ENCODE measurements around the gene SFXN2.
"Not testable (repeated sequence)": the region's sequence is repeated elsewhere in the genome, so short reads cannot be mapped to it uniquely, and the experiment has no call there.

SFXN2 gene

GRCh38 chr10:102714621-102715455 is at the start of gene SFXN2:
Gene SFXN2, plus strand, starts transcription at chr10:102714636. Its CDS starts 12,001 bp downstream, at chr10:102726637.
- POLR2A ChIA-PET, result interaction anchor here (0.7 to 1.4 kb wide), 3 partner anchors 54 to 70 kb away, joined by 3 to 5 read pairs (median 4); no protein-coding TSS in a partner anchor
- CTCF ChIA-PET, result interaction anchor here (0.6 to 5.2 kb wide), 14 partner anchors 9 to 321 kb away, joined by 3 to 41 read pairs (median 6); partner anchors contain the start of gene TRIM8
- peak; percentile 34 for TF ChIP-seq CTCF (IDR thresholded peaks at IDR 0.05; ENCODE audit: control extremely low read depth, extremely low read depth, low read depth, missing control alignments)
- DNase-seq (ENCODE audit: extremely low spot score), result no peak

- ChIA-PET POLR2A (no interaction called here), CTCF (interaction anchor here (0.8 to 7.3 kb wide), 5 partner anchors 10 to 88 kb away, joined by 3 to 84 read pairs (median 3); no protein-coding TSS in a partner anchor)
Measured at GRCh38 chr10:102665904-102666509, 48.4 kb upstream of the SFXN2 start.

GRCh38 chr10:102667411-102667810 is 47.0 kb upstream of the SFXN2 start:
- CTCF ChIA-PET; POLR2A ChIA-PET; DNase-seq (ENCODE audit: extremely low spot score): not testable (repeated sequence)

More at GRCh38 chr10:102665904-102666509, 48.4 kb upstream of the SFXN2 start:
- TF ChIP-seq CTCF (IDR thresholded peaks at IDR 0.05; ENCODE audit: control extremely low read depth, extremely low read depth, low read depth, missing control alignments), result no peak
- DNase-seq (ENCODE audit: extremely low spot score), result no peak

- TF ChIP-seq CTCF (IDR thresholded peaks at IDR 0.05; ENCODE audit: control extremely low read depth, extremely low read depth, low read depth, missing control alignments), result no peak
- no peak for DNase-seq (ENCODE audit: extremely low spot score)
- POLR2A ChIA-PET, result no interaction called here
- CTCF ChIA-PET, result interaction anchor here (1.3 to 3.1 kb wide), 6 partner anchors 7 to 436 kb away, joined by 3 to 25 read pairs (median 8); no protein-coding TSS in a partner anchor
Measured at GRCh38 chr10:102668326-102669107, 45.9 kb upstream of the SFXN2 start.

- peak; percentile 32 for TF ChIP-seq CTCF (IDR thresholded peaks at IDR 0.05; ENCODE audit: control extremely low read depth, extremely low read depth, low read depth, missing control alignments)
- ChIA-PET CTCF (interaction anchor here (0.9 to 3.1 kb wide), 15 partner anchors 8 to 509 kb away, joined by 3 to 25 read pairs (median 5); partner anchors contain the start of genes ARL3 and SFXN2), POLR2A (interaction anchor here (2.3 kb wide), 1 partner anchor 8 kb away, joined by 14 read pairs; no protein-coding TSS in a partner anchor)
- no peak for DNase-seq (ENCODE audit: extremely low spot score)
Measured at GRCh38 chr10:102669206-102670064, 45.0 kb upstream of the SFXN2 start.

GRCh38 chr10:102670065-102670670 is 44.3 kb upstream of the SFXN2 start:
- CTCF ChIA-PET, result interaction anchor here (0.9 to 3.1 kb wide), 15 partner anchors 8 to 510 kb away, joined by 3 to 25 read pairs (median 5); partner anchors contain the start of genes ARL3 and SFXN2
- no peak for TF ChIP-seq CTCF (IDR thresholded peaks at IDR 0.05; ENCODE audit: control extremely low read depth, extremely low read depth, low read depth, missing control alignments)
- POLR2A ChIA-PET, result interaction anchor here (2.3 kb wide), 1 partner anchor 9 kb away, joined by 14 read pairs; no protein-coding TSS in a partner anchor
- no peak for DNase-seq (ENCODE audit: extremely low spot score)
